Measurements from ENCODE around the gene PLPP4.

The PLPP4 gene

DNA sequence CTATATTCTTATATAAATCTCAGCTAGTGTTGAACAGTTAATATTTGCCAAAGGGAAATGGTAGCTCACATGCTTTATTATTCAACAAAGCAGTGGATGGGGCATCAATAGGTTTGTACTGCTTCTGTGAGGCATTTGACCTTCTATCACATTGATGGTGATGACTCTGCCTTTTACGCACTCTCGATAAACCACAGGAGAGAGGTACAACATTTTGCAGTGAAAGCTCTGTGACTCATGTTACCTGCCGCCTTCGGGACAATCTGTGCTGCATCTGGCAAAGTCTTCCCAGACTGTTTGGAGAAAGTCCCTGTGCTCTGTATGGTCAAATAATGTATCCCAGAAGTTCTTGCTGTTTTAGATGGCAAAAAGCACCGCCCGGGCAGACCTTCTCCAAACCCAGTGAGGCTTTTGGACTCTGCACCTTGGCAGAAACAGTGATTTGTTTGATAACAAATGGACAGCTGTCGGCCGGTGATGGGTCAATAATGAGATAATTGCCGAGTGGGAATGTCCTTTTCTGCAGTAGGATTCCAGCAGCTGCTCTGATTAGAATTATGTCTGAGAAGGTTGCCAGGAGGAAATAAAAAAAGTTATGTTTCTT lies 61.0 kb downstream of the PLPP4 start:
- no peak for DNase-seq (ENCODE audit: low read depth)

DNA sequence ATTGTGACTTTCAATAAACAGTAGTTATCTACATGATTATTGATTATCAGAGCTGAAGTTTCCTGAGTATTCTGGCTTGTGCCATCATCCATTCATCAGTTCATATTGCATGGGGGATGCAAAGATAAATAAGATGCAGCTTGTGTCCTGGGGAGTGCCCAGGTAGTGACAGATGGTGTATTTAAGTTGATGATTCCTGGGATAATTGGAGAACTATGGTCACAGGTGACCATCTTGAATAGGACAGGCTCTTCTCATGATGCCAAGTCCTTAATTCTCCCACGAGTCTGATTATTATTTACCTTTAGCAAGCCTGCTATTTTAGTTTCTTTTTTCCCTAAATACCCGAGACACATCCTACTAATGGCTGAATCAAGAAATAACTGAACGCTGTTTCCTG lies 64.9 kb downstream of the PLPP4 start:
- DNase-seq (ENCODE audit: low read depth): no peak

DNA sequence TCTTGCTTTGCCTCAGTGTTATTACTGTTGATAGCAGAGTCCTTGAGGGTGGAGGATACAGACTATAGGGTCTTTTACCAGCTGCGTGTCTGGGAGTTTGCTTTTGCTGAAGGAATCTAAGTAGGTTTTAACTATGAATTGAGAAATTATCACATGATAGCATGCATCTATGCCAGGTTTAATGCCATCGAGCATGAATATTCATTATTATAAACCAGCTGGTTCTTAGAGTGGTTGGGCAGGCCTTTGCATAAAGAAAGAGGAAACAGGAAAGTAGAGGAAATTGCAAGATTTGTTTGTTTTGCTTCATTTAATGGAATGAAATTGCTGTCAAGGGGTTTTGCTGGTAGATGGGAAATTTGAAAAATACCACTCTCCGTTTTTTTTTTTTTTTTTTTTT lies 70.7 kb downstream of the PLPP4 start:
- DNase-seq (ENCODE audit: low read depth): no peak

DNA sequence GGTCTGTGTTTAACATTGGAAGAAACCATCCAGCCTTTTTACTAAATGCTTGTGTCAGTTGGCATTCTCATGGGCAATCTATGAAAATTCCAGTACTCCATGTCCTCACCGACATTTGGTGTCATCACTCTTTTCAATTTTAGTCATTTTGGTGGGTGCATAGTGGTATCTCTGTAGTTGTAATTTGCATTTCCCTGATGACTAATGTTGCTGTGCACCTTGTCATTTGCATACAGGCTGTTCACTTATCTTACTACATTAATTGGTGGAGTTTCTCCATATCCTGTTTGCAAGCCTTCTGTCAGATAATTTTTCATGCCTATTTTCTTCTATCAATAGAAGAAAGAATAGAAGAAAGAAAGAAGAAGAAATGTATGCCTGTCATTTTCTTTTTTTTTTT lies 73.7 kb downstream of the PLPP4 start:
- no peak for DNase-seq (ENCODE audit: low read depth)

DNA sequence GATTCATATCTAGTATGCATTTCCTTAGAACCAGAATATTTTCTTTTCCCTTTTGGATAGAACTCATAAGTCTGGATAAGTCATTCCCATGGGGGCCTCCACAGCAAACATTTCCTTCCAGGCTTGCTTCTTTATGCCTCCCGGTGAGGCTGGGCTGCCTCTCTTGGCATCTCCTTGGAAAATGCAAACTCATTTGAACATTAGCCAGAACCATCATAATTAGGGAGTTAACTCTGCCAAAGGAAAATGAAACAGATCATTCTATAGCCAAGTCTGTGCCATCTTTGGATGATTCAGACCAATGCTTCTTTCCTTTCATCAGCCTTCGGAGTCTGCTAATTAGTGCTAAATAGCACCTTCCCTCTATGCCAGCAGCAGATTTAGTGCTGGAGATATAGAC lies 81.1 kb downstream of the PLPP4 start:
- no peak for DNase-seq (ENCODE audit: low read depth)

DNA sequence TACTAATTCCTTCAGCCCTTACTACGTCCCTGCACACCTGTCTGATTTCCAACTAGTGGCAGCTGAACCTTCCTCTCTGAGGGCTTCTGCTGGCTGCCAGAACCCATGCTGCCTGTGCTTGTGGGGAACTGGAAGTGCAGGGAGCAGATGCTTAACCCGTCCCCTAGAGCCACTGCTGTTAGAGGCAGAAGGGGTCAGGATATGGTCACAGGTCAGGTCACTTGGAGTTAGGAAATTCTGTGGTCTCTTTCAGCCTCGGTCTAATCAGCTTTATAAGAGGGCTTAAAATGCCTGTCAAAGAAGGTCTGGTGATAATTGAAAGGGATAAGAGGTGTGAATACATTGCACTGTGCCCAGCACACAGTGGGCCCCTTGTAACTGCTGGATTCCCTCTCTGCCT lies 82.0 kb downstream of the PLPP4 start:
- DNase-seq (ENCODE audit: low read depth): no peak

DNA sequence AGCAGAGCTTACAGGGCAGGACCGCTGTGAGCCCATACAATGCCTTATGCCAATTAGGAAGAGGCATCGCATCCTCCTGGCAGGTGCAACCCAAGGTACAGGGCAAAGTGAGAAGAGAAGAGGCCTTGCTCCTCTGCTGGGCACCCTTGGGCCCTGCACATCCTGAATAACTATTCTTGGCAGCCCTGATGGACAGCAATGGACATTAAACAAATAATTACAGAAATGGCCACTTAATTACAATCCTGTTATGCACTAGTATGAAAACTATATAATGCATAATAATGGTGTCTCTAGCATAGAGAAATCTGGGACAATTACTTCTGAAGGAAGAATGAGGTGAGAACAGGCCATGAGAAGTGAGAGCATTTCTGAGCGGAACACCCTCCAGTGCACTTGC lies 83.5 kb downstream of the PLPP4 start:
- no peak for DNase-seq (ENCODE audit: low read depth)

DNA sequence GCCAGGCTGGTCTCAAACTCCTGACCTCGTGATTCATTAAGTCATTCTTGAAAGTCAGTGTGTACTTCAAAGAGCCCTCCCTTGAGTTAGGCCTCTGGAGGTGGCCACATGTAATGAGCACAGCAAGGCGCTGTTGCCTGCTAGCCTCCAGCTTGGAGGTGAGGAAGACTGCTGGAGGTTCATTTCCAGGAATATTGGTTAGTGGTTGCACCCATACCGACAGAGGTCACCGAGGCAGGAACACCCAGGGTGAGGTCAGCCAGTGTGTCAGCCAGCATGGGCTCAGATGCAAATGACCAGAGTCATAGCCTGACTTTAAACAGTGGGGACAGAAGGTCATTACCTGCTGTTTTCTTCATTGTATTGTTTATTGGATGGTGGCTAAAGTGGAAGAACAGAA lies 85.0 kb downstream of the PLPP4 start:
- DNase-seq (ENCODE audit: low read depth): no peak

DNA sequence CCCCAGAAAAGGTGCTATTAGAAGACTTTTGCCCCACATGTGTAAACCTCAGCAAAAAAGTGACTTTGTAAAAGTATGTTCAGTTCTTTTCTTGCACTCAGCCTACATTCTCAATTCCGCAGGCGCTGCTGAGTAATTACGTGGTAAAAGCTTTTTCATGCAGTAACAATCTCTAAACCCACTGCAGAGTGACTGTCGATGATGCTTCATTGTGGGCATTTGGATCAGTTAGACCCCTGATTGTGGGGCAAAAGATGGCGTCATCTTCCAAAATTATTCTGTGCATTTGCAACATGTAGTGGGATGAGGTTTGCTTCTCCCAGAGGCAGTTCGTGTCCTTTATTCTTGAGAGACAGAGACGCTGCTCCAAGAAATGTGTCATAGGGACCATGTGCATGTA lies 85.6 kb downstream of the PLPP4 start:
- DNase-seq (ENCODE audit: low read depth): no peak

DNA sequence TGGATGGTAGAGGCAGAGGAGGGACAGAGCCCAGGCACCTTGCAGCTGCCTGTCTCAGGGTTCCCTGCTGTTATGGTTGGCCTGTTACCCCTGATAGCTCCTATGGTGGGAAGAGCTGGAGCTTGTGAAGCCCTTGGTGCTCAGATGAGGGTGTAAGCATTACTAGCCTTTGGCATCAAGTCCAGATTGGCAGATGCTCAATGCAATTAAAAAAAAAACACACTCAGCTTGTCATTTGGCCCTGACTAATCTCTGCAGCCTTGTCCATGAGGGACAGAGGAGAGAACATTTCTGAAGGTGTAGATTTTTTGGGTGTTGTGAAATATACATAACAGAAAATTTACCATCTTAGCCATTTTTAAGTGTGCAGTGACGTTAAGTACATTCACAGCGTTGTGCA lies 86.3 kb downstream of the PLPP4 start:
- no peak for DNase-seq (ENCODE audit: low read depth)

DNA sequence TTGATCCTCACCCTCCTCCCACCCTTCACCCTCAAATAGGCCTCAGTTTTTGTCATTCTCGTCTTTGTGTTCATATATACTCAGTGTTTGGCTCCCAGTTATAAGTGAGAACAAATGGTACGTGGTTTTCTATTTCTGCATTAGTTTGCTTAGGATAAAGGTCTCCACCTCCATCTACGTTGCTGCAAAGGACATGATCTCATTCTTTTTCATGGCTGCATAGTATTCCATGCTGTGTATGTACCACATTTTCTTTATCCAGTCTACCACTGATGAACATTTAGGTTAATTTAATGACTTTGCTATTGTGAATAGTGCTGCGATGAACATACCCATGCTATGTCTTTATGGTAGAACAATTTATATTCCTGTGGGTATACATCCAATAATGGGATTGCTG lies 91.2 kb downstream of the PLPP4 start:
- no peak for DNase-seq (ENCODE audit: low read depth)

DNA sequence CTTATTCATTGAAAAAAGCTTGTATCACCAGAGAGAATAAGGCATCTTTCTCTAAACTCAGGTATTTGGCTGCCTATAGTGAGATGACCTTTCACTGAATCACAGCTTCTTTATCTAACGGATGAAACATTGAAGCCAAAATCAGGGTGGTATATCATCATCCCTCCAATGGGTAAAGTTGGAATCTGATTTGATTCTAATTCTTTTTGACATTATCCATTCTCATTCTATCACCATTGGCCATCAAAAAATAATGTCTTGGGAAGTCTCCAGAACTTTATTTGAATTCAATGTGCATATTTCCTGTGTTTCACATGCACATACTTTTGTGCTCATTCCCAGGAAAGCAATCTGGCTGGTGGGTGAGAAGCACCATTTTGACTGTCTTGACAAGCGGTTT lies 95.2 kb downstream of the PLPP4 start:
- no peak for DNase-seq (ENCODE audit: low read depth)

DNA sequence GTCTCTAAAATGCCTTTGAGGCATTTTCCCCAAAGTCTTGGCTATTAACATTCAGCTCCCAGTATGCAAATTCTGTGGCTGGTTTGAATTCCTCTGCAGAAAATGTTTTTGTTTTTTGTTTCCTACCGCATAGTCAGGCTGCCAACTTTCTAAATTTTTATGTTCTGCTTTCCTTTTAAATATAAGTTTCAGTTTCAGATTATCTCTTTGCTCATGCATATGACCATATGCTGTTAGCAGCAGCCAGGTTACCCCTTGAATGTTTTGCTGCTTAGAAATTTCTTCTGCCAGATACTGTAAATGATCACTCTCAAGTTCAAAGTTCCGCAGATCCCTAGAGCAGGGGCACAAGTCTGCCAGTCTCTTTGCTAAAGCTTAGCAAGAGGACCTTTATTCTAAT lies 96.9 kb downstream of the PLPP4 start:
- DNase-seq (ENCODE audit: low read depth): no peak

DNA sequence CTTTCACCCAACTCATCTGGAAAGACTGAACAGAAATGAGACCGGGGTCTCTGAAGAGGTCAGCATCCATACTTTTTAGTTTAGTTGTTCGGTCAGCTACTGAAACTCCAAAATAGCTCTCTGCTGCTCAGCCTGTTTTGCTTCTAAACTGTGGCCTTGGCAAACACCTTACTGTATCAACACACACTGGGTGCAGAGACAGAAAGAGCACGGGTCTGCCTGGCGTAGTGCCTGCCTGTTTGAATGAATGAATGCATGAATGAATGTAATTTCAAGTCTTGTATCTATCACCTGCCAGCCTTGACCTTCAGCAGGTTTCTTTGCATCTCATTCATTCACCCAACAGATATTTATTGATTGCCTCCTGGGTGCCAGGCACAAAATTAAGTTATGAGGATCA lies 98.4 kb downstream of the PLPP4 start:
- DNase-seq (ENCODE audit: low read depth): no peak

DNA sequence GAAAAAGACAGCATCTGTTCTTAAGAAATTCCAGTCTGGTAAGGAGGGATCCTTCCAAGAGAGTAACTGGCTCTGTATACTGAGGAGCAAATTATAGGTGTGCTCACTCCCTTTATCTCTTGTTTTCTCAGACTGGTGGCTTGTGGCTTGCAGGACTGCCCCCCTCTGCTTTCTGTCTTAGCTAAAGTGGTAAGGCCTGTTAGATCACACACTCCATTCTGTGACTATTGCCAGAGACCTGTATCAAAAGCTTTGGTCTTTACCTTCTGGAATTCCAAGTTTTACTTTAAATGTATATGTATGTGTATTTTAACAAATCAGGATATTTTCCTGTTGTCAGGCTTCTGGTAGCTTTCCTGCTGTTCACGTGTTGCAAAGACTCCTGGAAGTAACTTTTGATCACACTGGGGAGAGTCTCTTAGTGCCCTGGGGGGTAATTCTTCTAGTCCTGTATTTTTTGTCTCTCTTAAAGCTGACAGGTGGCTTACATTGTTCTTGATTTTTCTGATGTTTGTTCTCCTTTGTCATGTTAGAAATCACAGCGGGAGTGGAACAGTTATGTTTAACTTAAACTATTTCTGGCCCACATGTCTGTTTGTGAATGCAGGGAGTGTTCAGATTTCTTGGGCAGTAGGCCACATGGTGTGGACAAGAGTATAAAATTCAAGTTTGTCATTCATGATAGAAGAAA lies 99.0 kb downstream of the PLPP4 start:
- DNase-seq (ENCODE audit: low read depth): no peak

DNA sequence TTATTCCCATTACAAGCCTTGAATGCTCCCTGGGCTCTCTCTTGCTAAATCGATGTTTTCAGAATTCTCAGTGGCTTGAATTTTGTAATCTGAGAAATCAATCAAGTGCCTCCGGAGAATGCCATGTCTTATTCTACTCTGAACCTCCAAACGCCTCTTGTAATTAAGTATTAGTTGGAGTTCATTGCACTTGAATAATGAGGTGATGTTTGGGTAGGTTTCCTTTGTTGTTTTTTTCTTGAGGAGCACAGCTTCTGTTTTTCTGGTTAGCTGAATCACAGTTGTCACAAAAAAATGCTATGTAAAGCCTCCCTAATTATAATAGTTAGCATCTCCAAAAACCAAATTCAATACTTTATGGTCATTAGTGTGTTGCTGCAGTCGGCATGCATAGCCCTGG lies 100.3 kb downstream of the PLPP4 start:
- DNase-seq (ENCODE audit: low read depth): no peak

DNA sequence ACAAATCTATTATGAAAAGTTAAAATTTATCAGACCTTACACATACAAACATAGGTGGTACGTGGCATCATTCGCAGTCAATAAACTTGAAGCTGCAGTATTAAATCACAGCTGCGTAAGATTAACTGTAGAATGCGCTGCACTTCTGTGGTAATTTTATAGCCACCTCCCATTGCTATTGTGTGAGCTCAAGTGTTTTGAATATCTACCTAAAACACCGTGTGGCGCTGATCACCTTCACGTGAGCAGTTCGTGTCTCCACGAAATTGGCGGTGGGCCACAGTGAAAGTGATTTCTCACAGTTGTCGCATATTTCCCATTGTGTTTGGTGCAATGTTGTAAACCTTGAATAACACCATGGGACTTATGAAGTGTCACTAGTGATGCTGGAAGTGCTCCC lies 102.8 kb downstream of the PLPP4 start:
- DNase-seq (ENCODE audit: low read depth): no peak

DNA sequence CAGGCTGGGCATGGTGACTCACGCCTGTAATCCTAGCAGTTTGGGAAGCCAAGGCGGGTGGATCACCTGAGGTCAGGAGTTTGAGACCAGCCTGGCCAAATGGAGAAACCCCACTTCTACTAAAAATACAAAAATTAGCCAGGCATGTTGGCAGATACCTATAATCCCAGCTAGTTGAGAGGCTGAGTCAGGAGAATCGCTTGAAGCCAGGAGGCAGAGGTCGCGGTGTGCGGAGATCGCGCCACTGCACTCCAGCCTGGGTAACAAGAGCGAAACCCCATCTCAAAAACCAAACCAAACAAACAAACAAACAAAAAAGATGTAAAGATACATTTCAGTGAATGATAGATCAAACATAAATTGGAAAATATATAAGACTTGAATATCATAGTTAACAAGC lies 105.9 kb downstream of the PLPP4 start:
- no peak for DNase-seq (ENCODE audit: low read depth)

DNA sequence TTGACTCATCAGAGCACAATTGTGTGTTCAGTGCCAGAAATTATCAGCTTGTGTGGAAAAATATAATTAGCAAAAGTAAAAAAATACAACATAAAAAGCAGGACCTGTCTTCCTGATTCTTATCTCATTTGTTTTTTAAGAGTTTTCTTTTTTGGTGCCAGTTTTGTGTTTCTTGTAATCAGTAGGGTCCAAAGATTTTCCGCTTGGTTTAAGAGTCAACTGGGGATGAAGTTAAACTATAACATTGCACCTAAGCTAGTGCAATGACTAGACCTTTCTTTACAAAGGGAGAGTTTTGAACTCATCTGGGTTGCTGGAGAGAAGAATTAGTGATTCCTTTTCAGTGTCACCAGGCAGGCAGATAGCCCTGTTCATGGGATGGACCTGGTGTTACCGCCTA lies 113.4 kb downstream of the PLPP4 start:
- no peak for DNase-seq (ENCODE audit: low read depth)

DNA sequence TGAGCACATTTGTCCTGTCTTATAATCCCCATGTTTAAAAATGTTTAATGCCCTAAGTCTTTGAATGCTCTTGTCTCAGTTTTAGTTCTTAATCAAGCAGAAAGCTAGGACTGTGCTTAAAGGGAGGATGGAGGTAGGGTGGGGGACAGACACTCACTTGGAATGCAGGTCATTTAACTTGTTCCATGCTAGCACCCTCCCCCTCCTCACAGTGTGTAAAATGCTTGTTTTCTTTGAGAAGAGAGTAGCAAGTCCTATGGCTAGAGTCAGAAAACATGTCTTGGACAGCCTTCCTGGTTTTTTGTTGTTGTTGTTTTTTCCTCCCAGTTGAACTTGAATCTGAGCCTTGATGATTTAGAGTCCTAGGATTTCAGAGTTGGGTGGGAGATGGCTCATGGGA lies 114.2 kb downstream of the PLPP4 start:
- DNase-seq (ENCODE audit: low read depth): no peak

DNA sequence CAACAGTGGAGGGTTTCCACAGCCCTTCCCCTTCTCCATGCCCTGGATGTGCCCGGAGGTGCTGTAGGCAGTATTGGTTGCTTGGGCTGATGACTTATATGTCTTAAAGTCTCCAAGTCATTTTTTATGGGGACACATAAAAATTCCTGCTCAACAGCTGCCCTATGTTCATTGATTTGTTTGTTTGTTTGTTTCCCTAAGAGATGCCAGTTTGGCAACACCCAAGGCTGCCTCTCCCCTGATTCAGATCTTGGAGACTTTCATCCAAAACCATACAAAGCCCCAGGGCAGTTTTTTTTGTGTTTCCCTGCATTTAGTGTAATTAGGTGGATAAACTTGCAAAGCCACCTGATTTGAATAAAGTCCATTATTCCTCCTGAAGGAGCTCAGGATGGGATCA lies 115.3 kb downstream of the PLPP4 start:
- no peak for DNase-seq (ENCODE audit: low read depth)

DNA sequence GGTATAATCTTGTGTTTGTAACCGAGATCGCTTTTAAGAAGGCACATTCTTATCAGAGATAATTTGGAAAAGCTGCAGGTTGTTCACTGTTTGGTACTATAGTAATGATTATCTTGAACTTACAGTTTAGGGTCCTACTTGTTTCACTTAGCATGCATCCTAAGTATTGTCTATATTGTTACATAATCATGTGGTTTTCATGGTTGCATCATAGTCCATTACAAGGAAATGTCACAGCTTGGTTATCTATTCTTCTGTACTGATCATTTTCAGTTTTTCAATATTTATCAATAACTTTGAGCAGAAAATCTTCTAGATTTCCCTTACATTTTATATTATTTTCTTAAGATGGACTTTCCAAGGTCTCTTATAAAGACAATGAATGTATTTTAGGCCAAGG lies 116.3 kb downstream of the PLPP4 start:
- no peak for DNase-seq (ENCODE audit: low read depth)

DNA sequence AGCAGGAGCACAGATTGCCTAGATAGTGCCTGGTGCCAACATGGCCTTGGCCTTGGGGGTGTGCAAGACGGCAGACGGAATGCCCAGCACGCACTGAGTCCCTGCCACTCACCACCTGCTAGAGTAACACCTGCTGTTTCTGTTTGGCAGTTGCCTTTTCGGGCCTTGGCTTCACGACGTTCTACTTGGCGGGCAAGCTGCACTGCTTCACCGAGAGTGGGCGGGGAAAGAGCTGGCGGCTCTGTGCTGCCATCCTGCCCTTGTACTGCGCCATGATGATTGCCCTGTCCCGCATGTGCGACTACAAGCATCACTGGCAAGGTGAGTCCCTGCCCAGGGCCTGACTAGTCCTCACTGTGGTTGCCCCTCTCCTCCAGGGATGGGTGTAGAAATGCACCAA lies 118.0 kb downstream of the PLPP4 start:
- DNase-seq (ENCODE audit: low read depth): no peak

DNA sequence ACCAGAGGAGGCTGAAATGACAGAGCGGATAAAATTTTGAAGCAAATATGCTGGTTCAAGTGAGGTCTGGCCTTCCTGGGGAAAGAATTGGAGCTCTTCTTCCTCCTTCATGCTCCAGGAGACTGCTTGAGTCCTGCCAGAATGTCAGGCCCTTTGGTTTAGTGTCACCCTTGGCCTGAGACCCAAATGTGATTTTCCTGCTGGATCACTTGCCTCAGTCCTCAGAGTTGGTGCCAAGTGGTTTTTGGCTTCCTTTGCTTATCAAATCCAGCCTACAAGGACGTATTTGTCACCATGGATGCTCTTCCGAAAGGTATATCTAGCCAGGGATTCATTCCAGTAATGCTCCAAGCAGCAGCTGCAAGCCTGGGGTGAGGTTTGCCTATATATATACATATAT lies 118.4 kb downstream of the PLPP4 start:
- no peak for DNase-seq (ENCODE audit: low read depth)

DNA sequence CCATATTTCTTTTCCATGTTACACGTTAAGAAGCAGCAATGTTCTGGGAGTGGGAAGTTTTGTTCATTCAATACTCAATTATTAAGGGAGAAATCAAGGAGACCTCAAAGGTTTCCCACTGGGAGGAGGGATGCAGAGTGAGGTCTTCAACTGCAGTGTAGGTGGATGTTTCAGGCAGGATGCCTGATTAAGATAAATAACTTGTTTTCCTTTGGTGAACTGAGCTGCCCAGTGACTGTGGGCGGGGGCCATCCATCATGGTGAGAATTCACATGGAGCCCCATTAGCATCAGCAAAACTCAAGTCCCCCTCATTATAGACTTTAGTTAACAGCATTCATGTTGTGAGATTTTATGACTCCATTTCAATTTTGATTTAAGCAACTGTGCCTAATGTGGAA lies 121.1 kb downstream of the PLPP4 start:
- DNase-seq (ENCODE audit: low read depth): no peak

All from CMK (cell line).